ENCODE measurements around the gene KNDC1. TPM values are rescaled to one million over a fixed set of nuclear protein-coding genes. Genes with fewer than 3 reads are reported as not detected.

The KNDC1 gene
- total and polyA plus RNA-seq, 10 of the 15 experiments (the other 5 are each of a cell fraction or from before 2014, with no cell fraction given) = 0.03 to 0.11 (median 0.05) TPM; not detected in 7

- FAIRE-seq = no peak
- Histone ChIP-seq H2AFZ (ENCODE audit: control insufficient read depth, low read depth, low read length) (no peak overlapping the region), H3K4me2 (ENCODE audit: control insufficient read depth, insufficient read depth) (no peak overlapping the region), H3K9me3 (replicated peaks; ENCODE audit: control insufficient read depth, insufficient read depth, low read length) (no peaks in the 10 kb centered on the region), H3K4me1 (ENCODE audit: control insufficient read depth, insufficient read depth, low read length) (no peaks in the 10 kb centered on the region), H3K36me3 (ENCODE audit: control insufficient read depth in 2 of 2, insufficient read depth in 2 of 2, low read length in 1 of 2) (no peaks in the 10 kb centered on the region), H3K27ac (ENCODE audit: control insufficient read depth, insufficient read depth) (no peak overlapping the region), H3K9ac (ENCODE audit: control insufficient read depth, insufficient read depth, low read length) (no peak overlapping the region), H3K79me2 (ENCODE audit: control insufficient read depth, insufficient read depth, low read length) (no peaks in the 10 kb centered on the region), H4K20me1 (ENCODE audit: control insufficient read depth, insufficient read depth) (no peaks in the 10 kb centered on the region), H3K27me3 (replicated peaks in 1 of 2; ENCODE audit: control insufficient read depth in 2 of 2, insufficient read depth in 2 of 2, low read length in 1 of 2) (no peaks in the 10 kb centered on the region), H3K4me3 (no peak overlapping the region)
- RAD21 ChIA-PET (ENCODE audit: unreplicated experiment) = no interaction called here
- WGBS (ENCODE audit: insufficient coverage, insufficient replicate concordance, low lambda C conversion rate, missing lambda C conversion rate) = 38% methylated on average over 23 of the region's 25 CpGs
- intact Hi-C loops (cut with micrococcal nuclease; ENCODE audit: unreplicated experiment) (no loop called here), in situ Hi-C loops (cut with MboI) (no loop called here)
- SMC1A ChIA-PET (ENCODE audit: uncharacterized antibody, unreplicated experiment) = no interaction called here
- CTCF ChIA-PET = no interaction called here
- ATAC-seq = no peak
- BruUV-seq (replicated peaks) = no TSS peak
- TF ChIP-seq SP1 (IDR thresholded peaks at IDR 0.05; ENCODE audit: low read depth, low read length) (no peak), CUX1 (IDR thresholded peaks at IDR 0.05; ENCODE audit: insufficient replicate concordance, low read depth, low read length) (no peak), BACH1 (IDR thresholded peaks at IDR 0.05; ENCODE audit: borderline replicate concordance) (no peak)
- POLR2A ChIA-PET = no interaction called here
- no peak for DNase-seq (ENCODE audit: low read depth, low spot score)
These were observed 51.3 kb downstream of the KNDC1 start for GRCh38 chr10:133211141-133211830.
